Right atrium auricular region (tissue), 2 donors: ENCODE measurements around the gene RBM38. TPM values are rescaled to one million over a fixed set of nuclear protein-coding genes. Genes with fewer than 3 reads are reported as not detected.

Experiments used
- DNase-seq: peaks from one replicate; pipeline ENCODE4 v3.0.0-alpha.2; 2019; ENCODE audit warnings: low spot score
- H3K27ac ChIP-seq, 2 donors: fragments of 200-600 bp; sonication (generic); 1 replicate in 1 of 2; 2 replicates in 1 of 2; pipeline ENCODE4 v1.5.1; 2016 to 2019
- H3K27me3 ChIP-seq, 2 donors: fragments of 200-600 bp; sonication (generic); one replicate each; pipeline versions ENCODE4 v1.5.1 to v1.6.0; 2017 to 2019
- H3K36me3 ChIP-seq: fragments of 200-600 bp; sonication (generic); one replicate; pipeline ENCODE4 v1.5.1; 2016
- H3K4me1 ChIP-seq, 2 donors: fragments of 200-600 bp; sonication (generic); one replicate each; pipeline versions ENCODE4 v1.5.1 to v1.6.0; 2017 to 2019
- H3K4me3 ChIP-seq, 2 donors: fragments of 200-600 bp; sonication (generic); 1 replicate in 1 of 2; 2 replicates in 1 of 2; pipeline ENCODE4 v1.5.1; 2017 to 2019; ENCODE audit warnings: mild to moderate bottlenecking in 1 of 2, moderate library complexity in 1 of 2
- H3K9me3 ChIP-seq, 2 donors: fragments of 200-600 bp; sonication (generic); one replicate each; pipeline ENCODE4 v1.5.1; 2019
- CTCF ChIP-seq, 2 donors: fragments of 200-600 bp; sonication (generic); IDR thresholded peaks; one replicate each; pipeline ENCODE4 v1.5.1; 2019; ENCODE audit warnings: antibody characterized with exemption in 2 of 2
- total RNA-seq, 2 donors: library from RNA; depleted of rRNA; stranded (reverse); fragments of >200 nt; gene quantifications; one replicate each; pipeline ENCODE4 v1.1.0, GENCODE V29; 2016

Gene RBM38
- total RNA-seq, 2 donors from 2014 or later = 127 to 151 TPM

- TF ChIP-seq CTCF (IDR thresholded peaks at IDR 0.05) = no peak
- Histone ChIP-seq H3K27me3 (no peaks in the 10 kb centered on the region), H3K4me1 (no peaks in the 10 kb centered on the region), H3K36me3 (peaks cover 69% of the 10 kb centered on the region), H3K27ac (no peak overlapping the region), H3K4me3 (no peak overlapping the region), H3K9me3 (no peaks in the 10 kb centered on the region)
- no peak for DNase-seq
These were observed 26.7 kb upstream of the RBM38 start for GRCh38 chr20:57364451-57364850.

- no peak for TF ChIP-seq CTCF (IDR thresholded peaks at IDR 0.05)
- H3K4me1 ChIP-seq = peaks cover 0 to 5% of the 10 kb centered on the region in 2 donors
- no peak overlapping the region for H3K27ac ChIP-seq
- no peak overlapping the region for H3K4me3 ChIP-seq
- no peaks in the 10 kb centered on the region for H3K27me3 ChIP-seq
- no peaks in the 10 kb centered on the region for H3K9me3 ChIP-seq
- no peak for DNase-seq
- peaks cover 95% of the 10 kb centered on the region for H3K36me3 ChIP-seq
These were observed 21.6 kb upstream of the RBM38 start for GRCh38 chr20:57369596-57369995.

GRCh38 chr20:57370316-57370715 is 20.9 kb upstream of the RBM38 start:
- Histone ChIP-seq H3K27ac (no peak overlapping the region), H3K27me3 (no peaks in the 10 kb centered on the region), H3K4me1 (peaks cover 0 to 6% of the 10 kb centered on the region in 2 donors), H3K36me3 (peaks cover 99% of the 10 kb centered on the region), H3K4me3 (no peak overlapping the region), H3K9me3 (no peaks in the 10 kb centered on the region)
- TF ChIP-seq CTCF (IDR thresholded peaks at IDR 0.05) = no peak
- no peak for DNase-seq

- no peak for TF ChIP-seq CTCF (IDR thresholded peaks at IDR 0.05)
These were observed 19.8 kb upstream of the RBM38 start for GRCh38 chr20:57371363-57371762.

GRCh38 chr20:57372157-57372556 is 19.0 kb upstream of the RBM38 start:
- Histone ChIP-seq H3K4me3 (no peak overlapping the region), H3K36me3 (peaks cover 97% of the 10 kb centered on the region), H3K27ac (no peak overlapping the region), H3K9me3 (no peaks in the 10 kb centered on the region), H3K27me3 (no peaks in the 10 kb centered on the region), H3K4me1 (peaks cover 0 to 9% of the 10 kb centered on the region in 2 donors)
- no peak for TF ChIP-seq CTCF (IDR thresholded peaks at IDR 0.05)
- no peak for DNase-seq

More at GRCh38 chr20:57371363-57371762, 19.8 kb upstream of the RBM38 start:
- Histone ChIP-seq H3K4me1 (peaks cover 0 to 9% of the 10 kb centered on the region in 2 donors), H3K4me3 (no peak overlapping the region), H3K27ac (no peak overlapping the region), H3K36me3 (peaks cover 98% of the 10 kb centered on the region), H3K9me3 (no peaks in the 10 kb centered on the region), H3K27me3 (no peaks in the 10 kb centered on the region)
- DNase-seq = no peak
